Esophagus squamous epithelium (tissue), 5 donors: Measurements from ENCODE around the gene SORD. TPM values are rescaled to one million over a fixed set of nuclear protein-coding genes. Genes with fewer than 3 reads are reported as not detected.

ENCODE experiments used
- DNase-seq: peaks from one replicate; lab custom pipeline; 2025; lab: John Stamatoyannopoulos, UW
- H3K27ac ChIP-seq, 4 donors: fragments of 200-600 bp; sonication (generic); one replicate each; pipeline ENCODE4 v1.5.1; 2016 to 2019; ENCODE audit warnings: mild to moderate bottlenecking in 1 of 4
- H3K27me3 ChIP-seq, 4 donors: fragments of 200-600 bp; sonication (generic); 1 replicate in 3 of 4; 2 replicates in 1 of 4; pipeline versions ENCODE4 v1.5.1 to v1.6.0; 2017 to 2021; ENCODE audit warnings: antibody characterized with exemption in 1 of 4
- H3K36me3 ChIP-seq, 3 donors: fragments of 200-600 bp; sonication (generic); one replicate each; pipeline ENCODE4 v1.5.1; 2016 to 2019
- H3K4me1 ChIP-seq, 3 donors: fragments of 200-600 bp; sonication (generic); one replicate each; pipeline ENCODE4 v1.5.1; 2017 to 2019
- H3K4me3 ChIP-seq, 4 donors: fragments of 200-600 bp; sonication (generic); 1 replicate in 3 of 4; 2 replicates in 1 of 4; pipeline ENCODE4 v1.5.1; 2016 to 2019; ENCODE audit warnings: mild to moderate bottlenecking in 2 of 4, moderate library complexity in 1 of 4
- H3K9me3 ChIP-seq, 3 donors: fragments of 200-600 bp; sonication (generic); one replicate each; pipeline ENCODE4 v1.5.1; 2016 to 2019
- CTCF ChIP-seq, 6 experiments: fragments of 450-650 bp in 4 of 6; fragments of 200-600 bp in 2 of 6; sonication (generic) in 2 of 6; IDR thresholded peaks; one replicate each; pipeline ENCODE4 v1.5.1; 2016 to 2019; ENCODE audit warnings: antibody characterized with exemption in 6 of 6, mild to moderate bottlenecking in 4 of 6, moderate library complexity in 4 of 6
- POLR2A ChIP-seq, 4 donors: fragments of 450-650 bp; IDR thresholded peaks; one replicate each; pipeline ENCODE4 v1.6.1; 2017; ENCODE audit warnings: antibody characterized with exemption in 4 of 4, mild to moderate bottlenecking in 4 of 4, moderate library complexity in 3 of 4
- WGBS, 2 donors: methylation state at CpG; one replicate each; pipeline ENCODE4 v1.1.5; 2018; 5-methylcytosine and 5-hydroxymethylcytosine counted together
- intact Hi-C: fragments of 100-400 bp; cut with DNase I; formaldehyde crosslinking; loops from one replicate; pipeline ENCODE4 v1.15.0; 2022
- total RNA-seq, 4 donors: library from RNA; depleted of rRNA; stranded (reverse); fragments of >200 nt; gene quantifications; one replicate each; pipeline ENCODE4 v1.1.0, GENCODE V29; 2016
- donor health status: DM: yes; HTN: yes; CAD: no.

SORD gene
- total RNA-seq, 4 donors from 2014 or later: 26.3 to 39.3 (median 31.0) TPM

GRCh38 chr15:45114751-45115085, 91.7 kb downstream of the SORD start:
- 0% methylated on average over 1 of the region's 2 CpGs; no CpG with 5 or more reads in 1 of the 2 donors for WGBS, 2 donors
- no peaks in the 10 kb centered on the region for H3K9me3 ChIP-seq
- peaks cover 19 to 97% (median 28%) of the 10 kb centered on the region in 4 donors for H3K27me3 ChIP-seq
- peaks cover 17 to 71% (median 40%) of the 10 kb centered on the region in 3 donors for H3K4me1 ChIP-seq
- H3K4me3 ChIP-seq: peak overlapping the region in 1 of 4 donors; percentile 51
- no peak for DNase-seq
- no peak overlapping the region for H3K27ac ChIP-seq
- intact Hi-C loops: loop anchor here (5.0 kb wide), 1 partner anchor 142 kb away; no protein-coding TSS in a partner anchor
- TF ChIP-seq POLR2A (IDR thresholded peaks at IDR 0.05) (no peak), CTCF (IDR thresholded peaks at IDR 0.05) (no peak)
- H3K36me3 ChIP-seq: peaks cover 0 to 19% (median under 1%) of the 10 kb centered on the region in 3 donors

DNA sequence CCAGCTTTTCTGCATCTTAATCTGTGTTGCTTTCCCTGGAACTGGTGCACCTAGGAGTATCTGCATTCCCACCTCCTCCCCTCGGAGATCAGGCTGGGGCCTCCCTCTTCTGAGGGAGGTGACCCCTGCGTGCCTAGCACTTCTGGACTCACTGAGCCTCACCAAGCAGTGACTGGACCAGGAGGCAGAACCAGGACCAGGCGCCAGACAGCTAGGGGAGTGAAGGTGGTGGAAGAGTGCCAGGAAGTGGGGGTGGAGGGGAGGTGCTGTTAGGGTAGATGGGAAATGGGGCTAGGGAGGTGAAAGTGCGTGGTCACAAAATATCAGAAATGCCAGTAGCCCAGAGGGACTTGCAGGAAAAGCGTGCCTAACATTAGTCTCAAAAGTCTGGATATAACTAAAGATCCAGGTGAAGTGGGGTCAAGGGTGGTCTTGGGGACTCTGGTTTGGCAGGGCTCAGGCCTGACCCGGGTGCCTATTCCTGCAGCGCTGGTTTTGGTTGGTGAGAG, 92.4 kb downstream of the SORD start:
- Histone ChIP-seq H3K9me3 (no peaks in the 10 kb centered on the region), H3K36me3 (peaks cover 0 to 25% (median 7%) of the 10 kb centered on the region in 3 donors), H3K27me3 (peaks cover 19 to 97% (median 28%) of the 10 kb centered on the region in 4 donors), H3K4me1 (peaks cover 17 to 71% (median 40%) of the 10 kb centered on the region in 3 donors), H3K27ac (no peak overlapping the region), H3K4me3 (no peak overlapping the region)
- intact Hi-C loops: loop anchor here (5.0 kb wide), 1 partner anchor 143 kb away; no protein-coding TSS in a partner anchor
- TF ChIP-seq CTCF (IDR thresholded peaks at IDR 0.05) (no peak), POLR2A (IDR thresholded peaks at IDR 0.05) (no peak)
- WGBS, 2 donors: 59 to 60% methylated on average over 4 to 5 of the region's 7 CpGs
- no peak for DNase-seq

DNA sequence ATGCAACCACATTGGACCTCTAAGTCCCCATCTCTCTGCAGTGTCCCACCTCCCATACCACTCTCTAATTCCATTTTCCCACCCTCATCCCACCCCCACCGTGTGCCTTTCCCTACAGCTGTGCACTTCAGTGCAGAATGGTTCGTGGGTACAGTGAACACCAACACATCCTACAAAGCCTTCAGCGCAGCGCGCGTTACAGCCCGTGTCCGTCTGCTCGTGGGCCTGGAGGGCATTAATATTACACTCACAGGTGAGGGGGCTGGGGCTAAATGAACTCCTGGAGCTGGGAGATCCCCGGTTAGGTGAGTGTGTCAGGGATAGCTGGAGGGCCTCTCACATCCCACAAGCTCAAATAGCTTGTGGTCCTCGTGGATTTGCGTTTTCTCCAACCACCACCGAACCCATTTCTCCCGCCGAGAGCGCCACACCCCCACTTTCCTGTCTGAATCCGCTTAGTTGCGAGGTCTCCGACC, 93.0 kb downstream of the SORD start:
- intact Hi-C loops: loop anchor here (5.0 kb wide), 1 partner anchor 144 kb away; no protein-coding TSS in a partner anchor
- no peak overlapping the region for H3K27ac ChIP-seq

DNA sequence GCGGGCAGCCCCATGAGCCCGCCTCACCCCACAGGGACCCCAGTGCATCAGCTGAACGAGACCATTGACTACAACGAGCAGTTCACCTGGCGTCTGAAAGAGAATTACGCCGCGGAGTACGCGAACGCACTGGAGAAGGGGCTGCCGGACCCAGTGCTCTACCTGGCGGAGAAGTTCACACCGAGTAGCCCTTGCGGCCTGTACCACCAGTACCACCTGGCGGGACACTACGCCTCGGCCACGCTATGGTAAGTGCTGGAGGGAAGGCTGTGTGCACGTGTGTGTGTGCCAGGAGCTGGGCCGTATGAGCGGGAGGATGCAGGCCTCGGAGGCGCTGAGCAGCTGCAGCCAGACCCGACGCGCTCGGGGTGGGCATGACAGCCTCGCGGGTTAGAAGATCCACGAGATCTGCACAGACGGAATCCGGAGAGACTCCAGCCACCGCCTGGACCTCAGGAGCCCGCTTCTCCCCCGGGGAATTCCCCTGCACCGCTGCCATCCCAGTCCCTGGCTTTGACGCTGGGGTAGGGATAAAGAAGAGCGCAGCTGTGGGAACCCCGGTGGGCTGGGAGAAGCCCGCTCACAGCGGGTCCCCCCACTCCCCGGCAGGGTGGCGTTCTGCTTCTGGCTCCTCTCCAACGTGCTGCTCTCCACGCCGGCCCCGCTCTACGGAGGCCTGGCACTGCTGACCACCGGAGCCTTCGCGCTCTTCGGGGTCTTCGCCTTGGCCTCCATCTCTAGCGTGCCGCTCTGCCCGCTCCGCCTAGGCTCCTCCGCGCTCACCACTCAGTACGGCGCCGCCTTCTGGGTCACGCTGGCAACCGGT, 93.7 kb downstream of the SORD start:
- Histone ChIP-seq H3K27me3 (peaks cover 17 to 97% (median 27%) of the 10 kb centered on the region in 4 donors), H3K36me3 (peaks cover 0 to 39% (median 7%) of the 10 kb centered on the region in 3 donors), H3K4me3 (peak overlapping the region in 2 of 4 donors; percentile 20 to 39), H3K9me3 (no peaks in the 10 kb centered on the region), H3K27ac (no peak overlapping the region), H3K4me1 (peaks cover 13 to 67% (median 40%) of the 10 kb centered on the region in 3 donors)
- intact Hi-C loops: loop anchor here (5.0 kb wide), 1 partner anchor 144 kb away; no protein-coding TSS in a partner anchor
- no peak for DNase-seq
- WGBS, 2 donors: 19 to 24% methylated on average over 14 to 34 of the region's 65 CpGs
- no peak for TF ChIP-seq POLR2A (IDR thresholded peaks at IDR 0.05)
- TF ChIP-seq CTCF (IDR thresholded peaks at IDR 0.05): no peak

More for the DNA sequence above, 93.0 kb downstream of the SORD start:
- no peak for DNase-seq
- Histone ChIP-seq H3K36me3 (peaks cover 0 to 32% (median 7%) of the 10 kb centered on the region in 3 donors), H3K27me3 (peaks cover 19 to 98% (median 28%) of the 10 kb centered on the region in 4 donors), H3K9me3 (no peaks in the 10 kb centered on the region), H3K4me3 (peak overlapping the region in 1 of 4 donors; percentile 39), H3K4me1 (peaks cover 17 to 71% (median 40%) of the 10 kb centered on the region in 3 donors)
- no peak for TF ChIP-seq CTCF (IDR thresholded peaks at IDR 0.05)
- no peak for TF ChIP-seq POLR2A (IDR thresholded peaks at IDR 0.05)
- 28 to 43% methylated on average over 11 to 16 of the region's 19 CpGs for WGBS, 2 donors
